Measurements from ENCODE around the gene FAM200B.
A peak's percentile ranks its signal among the peaks of the same experiment; 100 is the strongest.
"Not testable (repeated sequence)": the region's sequence is repeated elsewhere in the genome, so short reads cannot be mapped to it uniquely, and the experiment has no call there.

FAM200B gene

DNA sequence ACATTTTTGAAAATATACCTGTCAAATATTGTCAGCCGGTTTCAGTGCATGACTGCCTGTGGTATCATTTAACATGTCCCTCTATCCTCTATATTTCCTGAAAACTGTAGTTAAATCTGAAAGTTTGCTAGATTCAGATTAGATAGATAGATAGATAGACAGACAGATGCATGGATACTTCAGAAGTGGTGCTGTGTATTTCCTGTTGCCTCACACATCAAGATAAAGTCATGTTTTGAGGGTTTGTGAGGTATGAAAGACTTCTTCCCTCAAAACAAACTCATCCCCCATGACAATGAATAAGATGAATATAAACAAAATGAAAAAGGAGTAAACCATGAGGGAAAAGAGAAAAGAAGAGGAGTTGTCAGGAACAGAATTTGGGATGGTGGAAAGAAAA, 15.2 kb downstream of the FAM200B start:
- no peak for DNase-seq

DNA sequence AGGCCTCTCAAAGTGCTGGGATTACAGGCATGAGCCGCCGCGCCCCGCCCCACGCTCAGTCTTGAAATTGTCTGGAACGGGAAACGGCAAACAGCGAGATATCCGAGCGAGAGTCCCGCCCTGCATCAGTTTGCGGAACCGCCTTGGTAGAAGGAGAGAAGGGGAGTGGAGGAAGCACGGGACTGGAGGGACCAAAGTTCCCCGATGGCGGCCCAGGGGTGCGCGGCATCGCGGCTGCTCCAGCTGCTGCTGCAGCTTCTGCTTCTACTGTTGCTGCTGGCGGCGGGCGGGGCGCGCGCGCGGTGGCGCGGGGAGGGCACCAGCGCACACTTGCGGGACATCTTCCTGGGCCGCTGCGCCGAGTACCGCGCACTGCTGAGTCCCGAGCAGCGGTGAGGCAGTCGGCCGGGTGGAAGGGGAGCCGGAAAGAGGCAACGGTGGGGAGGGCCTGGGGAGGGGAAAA, 21.3 kb downstream of the FAM200B start, which contains the start of gene BST1:
TSS of gene BST1 (plus strand) at position 125 of the 463 bp plus-strand sequence. CDS start at position 205, 80 bp downstream.
- DNase-seq: no peak

- no peak for DNase-seq
These were observed 21.8 kb downstream of the FAM200B start for GRCh38 chr4:15703439-15703838.

DNA sequence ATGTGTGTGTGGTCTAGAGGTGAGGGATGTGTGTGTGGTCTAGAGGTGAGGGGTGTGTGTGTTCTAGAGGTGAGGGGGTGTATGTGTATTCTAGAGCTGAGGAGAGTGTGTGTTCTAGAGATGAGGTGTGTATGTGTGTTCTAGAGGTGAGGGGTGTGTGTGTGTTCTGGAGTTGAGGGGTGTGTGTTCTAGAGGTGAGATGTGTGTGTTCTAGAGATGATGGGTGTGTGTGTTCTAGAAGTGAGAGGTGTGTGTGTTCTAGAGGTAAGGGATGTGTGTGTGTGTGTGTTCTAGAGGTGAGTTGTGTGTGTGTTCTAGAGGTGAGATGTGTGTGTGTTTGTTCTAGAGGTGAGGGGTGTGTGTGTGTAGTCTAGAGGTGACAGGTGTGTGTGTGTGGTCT, 22.5 kb downstream of the FAM200B start:
- DNase-seq: no peak

GRCh38 chr4:15706646-15707362, 25.2 kb downstream of the FAM200B start:
- DNase-seq: no peak

DNA sequence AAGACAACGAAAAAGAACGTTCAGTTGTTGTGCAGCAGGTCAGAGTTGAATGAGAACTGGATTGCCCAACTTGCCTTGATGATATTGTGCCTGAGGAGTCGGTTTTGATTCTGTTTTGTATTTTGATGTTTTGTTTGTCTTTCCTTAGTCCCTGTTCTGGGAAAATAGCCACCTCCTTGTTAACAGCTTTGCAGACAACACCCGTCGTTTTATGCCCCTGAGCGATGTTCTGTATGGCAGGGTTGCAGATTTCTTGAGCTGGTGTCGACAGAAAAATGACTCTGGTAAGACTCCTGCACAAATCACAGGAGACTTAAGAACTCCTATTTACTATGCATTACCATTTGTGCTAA, 25.7 kb downstream of the FAM200B start:
- no peak for DNase-seq

DNA sequence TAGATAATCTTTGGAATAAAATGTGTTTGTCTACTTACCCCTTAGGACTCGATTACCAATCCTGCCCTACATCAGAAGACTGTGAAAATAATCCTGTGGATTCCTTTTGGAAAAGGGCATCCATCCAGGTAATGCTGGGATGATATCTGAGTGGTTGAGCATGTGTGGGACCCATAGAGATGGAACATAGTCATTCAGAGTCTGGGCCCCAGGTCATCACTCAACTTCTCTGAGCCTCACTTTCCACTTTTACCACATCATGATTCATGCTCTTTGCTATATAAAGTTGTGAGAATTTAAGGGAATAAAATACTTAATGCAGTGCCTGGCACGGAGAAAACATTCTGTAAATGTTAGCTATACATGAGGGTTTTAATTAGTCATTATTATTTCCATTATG, 30.1 kb downstream of the FAM200B start:
- no peak for DNase-seq

GRCh38 chr4:15712214-15712613, 30.6 kb downstream of the FAM200B start:
- no peak for DNase-seq

DNA sequence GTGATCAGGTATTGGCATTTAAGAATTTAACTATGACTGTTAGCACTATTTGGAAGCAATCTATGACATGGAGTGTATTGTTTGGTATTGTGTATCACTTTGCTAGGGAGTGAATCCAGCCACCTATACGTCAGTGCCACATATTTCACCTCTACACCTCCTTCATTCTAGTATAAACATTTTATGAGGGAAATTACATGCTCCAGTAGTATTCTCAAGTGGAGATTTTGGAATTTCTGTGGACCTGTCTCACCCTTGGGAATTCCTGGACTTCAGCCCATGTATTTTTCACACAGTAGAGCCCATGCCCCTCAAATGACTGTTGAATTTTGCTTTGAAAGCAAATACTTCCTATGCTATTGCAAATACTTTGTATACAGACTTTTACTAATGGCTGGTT, 32.5 kb downstream of the FAM200B start:
- no peak for DNase-seq

DNA sequence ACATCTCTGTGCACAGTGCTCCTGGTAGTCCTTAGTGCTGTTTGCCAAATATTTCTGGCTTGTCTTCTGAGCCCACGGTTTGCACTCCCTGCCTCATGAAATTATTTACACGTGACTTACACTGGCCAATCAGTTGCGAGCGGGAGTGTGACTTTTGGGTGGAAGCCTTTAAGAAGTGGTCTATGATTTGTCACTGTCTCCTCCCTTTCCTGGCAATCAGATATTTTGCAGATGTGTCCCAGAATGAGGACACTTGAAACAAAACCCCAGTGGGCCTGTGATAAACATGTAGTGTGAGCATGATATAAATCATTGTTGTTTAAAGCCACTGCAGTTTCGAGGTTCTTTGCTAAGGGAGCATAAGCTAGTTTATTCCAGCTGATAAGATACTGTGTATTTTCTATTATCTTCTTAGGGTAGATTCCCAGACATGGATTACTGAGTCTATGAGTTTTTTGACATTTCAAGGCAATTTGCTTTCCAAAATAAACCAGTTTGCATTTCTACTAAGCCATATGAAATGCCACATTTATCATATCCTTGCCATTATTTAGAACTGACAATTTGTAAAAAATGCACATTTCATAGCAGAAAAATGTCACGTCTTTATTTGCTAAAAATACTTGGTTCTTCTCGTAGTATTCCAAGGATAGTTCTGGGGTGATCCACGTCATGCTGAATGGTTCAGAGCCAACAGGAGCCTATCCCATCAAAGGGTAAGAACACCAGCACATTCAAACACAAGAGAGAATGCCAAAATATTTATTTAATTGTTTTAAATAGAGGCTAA, 33.2 kb downstream of the FAM200B start:
- no peak for DNase-seq

DNA sequence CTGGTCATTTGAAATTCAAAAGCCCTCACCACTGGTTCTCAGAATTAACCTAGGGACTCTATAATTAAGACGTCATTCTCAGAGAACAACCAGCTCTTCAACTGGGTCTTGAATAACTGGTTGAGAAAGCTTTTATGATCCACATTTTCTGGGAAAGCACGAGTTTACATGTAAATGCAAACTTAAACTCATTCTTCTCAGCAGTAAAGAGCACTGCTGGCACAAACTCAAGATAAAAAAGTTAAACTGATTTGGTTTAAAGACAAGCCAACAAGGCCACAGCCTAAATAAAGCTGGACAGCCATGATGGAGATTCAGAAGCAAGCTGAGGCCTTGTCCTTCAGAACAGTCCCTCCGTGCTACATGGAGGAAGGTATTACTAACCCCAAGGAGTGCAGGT, 34.5 kb downstream of the FAM200B start:
- DNase-seq: no peak

DNA sequence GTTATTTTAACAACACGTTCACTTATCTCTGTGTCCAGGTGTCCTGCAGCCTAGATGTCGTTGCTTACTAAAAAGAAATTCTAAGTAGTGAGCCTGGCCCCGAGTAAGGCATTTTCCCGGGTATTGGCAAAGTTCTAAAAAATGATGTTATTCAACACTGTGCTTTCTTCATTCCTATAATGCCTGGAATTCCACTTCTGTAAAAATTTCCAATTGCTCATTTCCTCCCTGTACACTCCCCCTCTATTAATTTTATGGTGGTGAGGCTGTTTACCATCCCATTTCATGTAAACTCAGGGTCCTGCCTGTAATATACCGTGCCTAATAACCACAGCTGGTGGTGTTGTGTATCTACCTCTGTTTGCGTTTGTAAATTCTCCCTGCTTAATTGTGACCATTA, 35.5 kb downstream of the FAM200B start:
- no peak for DNase-seq

DNA sequence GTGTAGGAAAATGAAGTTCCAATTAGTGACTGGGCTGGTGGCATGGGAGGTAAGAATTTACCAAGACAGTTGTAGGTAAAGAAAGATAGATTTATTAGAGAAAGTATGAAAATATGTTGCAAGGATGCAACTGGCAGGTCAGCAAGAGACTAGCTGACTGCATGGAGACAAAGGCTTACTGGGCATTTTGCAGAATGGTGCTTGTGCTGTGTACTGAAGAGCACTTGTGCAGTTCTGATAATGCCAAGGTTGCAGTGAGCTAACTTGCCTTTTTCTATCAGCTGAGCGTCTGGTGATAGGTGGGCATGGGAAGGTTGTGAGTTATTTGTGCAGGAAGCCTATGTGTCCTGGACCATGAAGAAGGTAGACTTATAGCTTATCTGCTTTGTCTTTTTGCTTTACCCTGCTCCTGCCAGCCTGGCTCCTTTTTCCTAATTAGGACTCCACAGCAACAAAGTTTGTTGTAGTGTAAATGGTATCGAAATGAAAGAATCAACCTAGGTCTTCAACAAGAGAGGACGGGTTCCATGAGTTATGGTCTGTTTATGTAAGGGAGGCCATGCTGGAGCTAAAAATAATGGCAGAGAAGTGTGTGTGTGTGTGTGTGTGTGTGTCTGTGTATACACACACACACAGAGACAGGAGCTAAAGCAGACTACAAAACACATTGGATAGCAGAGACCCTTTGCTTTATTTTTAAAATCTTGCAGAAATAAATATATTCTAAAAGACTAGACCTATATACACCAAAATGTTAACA, 36.2 kb downstream of the FAM200B start:
- DNase-seq: no peak

GRCh38 chr4:15718465-15718864, 36.8 kb downstream of the FAM200B start:
- no peak for DNase-seq

GRCh38 chr4:15718959-15719358, 37.3 kb downstream of the FAM200B start:
- no peak for DNase-seq

DNA sequence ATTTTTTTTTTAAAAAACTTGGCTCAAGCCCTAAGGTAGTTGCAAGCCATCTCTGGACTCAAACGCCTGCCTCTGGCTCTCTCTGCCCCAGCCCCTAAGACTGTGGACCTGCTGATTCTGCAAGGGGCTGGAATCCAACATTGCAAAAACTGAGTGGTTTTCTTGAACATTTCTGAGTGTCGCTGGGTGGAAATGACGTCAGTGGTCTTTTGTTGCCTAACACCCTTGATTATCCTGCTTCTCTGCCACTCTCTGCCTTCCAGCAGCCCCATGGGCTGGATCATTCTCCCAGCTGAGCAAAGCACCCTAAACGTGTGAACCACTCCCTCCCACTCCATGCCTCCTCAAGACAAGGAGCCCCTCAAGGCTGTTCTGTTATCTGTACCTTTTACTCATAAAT, 37.9 kb downstream of the FAM200B start:
- DNase-seq: no peak

DNA sequence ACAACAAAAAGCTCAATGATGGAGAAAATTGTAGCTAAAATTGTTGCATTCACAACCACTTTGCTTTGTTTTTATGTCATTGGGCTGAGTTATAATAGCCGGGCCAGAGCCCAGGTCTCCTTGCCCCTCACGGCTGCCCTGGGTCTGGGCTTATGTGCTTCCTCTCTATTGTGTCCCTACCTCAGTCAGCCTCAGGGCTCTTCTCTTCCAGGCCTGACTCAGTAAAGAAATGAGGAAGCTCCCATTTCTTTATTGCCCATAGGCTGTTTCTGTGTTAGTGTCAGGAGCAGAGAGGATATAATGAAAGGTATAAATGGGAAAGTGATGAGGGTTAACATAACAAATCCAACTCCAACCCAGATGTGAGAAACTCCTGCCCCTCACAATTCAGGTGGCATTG, 39.2 kb downstream of the FAM200B start:
- no peak for DNase-seq

GRCh38 chr4:15725608-15726007, 44.0 kb downstream of the FAM200B start:
- no peak for DNase-seq

- peak; percentile 19 for DNase-seq
These were observed 48.4 kb downstream of the FAM200B start for GRCh38 chr4:15729910-15730533.

DNA sequence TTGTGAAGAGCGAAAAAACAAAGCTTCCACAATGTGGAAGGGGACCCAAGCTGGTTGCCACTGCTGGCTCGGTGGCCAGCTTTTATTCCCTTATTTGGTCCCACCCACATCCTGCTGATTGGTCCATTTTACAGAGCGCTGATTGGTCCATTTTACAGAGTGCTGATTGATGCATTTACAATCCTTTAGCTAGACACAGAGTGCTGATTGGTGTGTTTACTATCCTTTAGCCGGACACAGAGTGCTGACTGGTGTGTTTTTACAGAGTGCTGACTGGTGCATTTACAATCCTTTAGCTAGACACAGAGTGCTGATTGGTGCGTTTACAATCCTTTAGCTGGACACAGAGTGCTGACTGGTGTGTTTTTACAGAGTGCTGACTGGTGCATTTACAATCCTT, 51.4 kb downstream of the FAM200B start:
- not testable (repeated sequence) for DNase-seq

DNA sequence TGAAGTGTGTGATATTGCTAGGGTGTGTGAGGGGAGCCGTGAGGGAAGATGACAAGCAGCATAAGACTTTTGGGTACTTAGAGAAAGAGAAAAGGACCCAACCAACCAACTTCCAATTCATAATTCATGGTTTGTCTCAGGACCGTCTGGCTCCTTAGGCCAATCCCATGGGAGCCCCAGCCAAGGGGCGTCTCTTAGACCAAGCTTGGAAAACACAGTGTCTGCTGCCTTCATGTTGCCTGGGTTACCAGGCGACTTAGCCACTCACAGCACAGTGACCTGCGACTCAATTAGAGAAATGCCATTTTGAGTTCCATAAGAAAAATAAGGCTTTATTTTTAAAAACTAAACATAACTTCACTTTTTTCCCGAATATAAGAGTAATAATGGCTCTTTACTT, 53.9 kb downstream of the FAM200B start:
- DNase-seq: no peak

GRCh38 chr4:15736514-15737050, 55.0 kb downstream of the FAM200B start:
- no peak for DNase-seq

GRCh38 chr4:15737255-15737654, 55.6 kb downstream of the FAM200B start:
- DNase-seq: no peak
